Measurements from ENCODE around the gene FAM168A.

The FAM168A gene

GRCh38 chr11:73398132-73398526 lies 199.8 kb downstream of the FAM168A start:
- no peak for TF ChIP-seq CTCF (IDR thresholded peaks at IDR 0.05; ENCODE audit: low read depth, low read length)
- DNase-seq (ENCODE audit: extremely low read depth, low read depth), result no peak

GRCh38 chr11:73397468-73398131 lies 200.3 kb downstream of the FAM168A start:
- TF ChIP-seq CTCF (IDR thresholded peaks at IDR 0.05; ENCODE audit: low read depth, low read length), result no peak

GRCh38 chr11:73396985-73397384 lies 200.9 kb downstream of the FAM168A start:
- TF ChIP-seq CTCF (IDR thresholded peaks at IDR 0.05; ENCODE audit: low read depth, low read length), result no peak
- DNase-seq (ENCODE audit: extremely low read depth, low read depth), result no peak

More at GRCh38 chr11:73397468-73398131, 200.3 kb downstream of the FAM168A start:
- DNase-seq (ENCODE audit: extremely low read depth, low read depth), result no peak

GRCh38 chr11:73396251-73396930 lies 201.5 kb downstream of the FAM168A start:
- DNase-seq (ENCODE audit: extremely low read depth, low read depth), result no peak
- TF ChIP-seq CTCF (IDR thresholded peaks at IDR 0.05; ENCODE audit: low read depth, low read length), result no peak

GRCh38 chr11:73395297-73396208 lies 202.4 kb downstream of the FAM168A start:
- no peak for TF ChIP-seq CTCF (IDR thresholded peaks at IDR 0.05; ENCODE audit: low read depth, low read length)
- DNase-seq (ENCODE audit: extremely low read depth, low read depth), result no peak

GRCh38 chr11:73394416-73395296 lies 203.3 kb downstream of the FAM168A start:
- no peak for TF ChIP-seq CTCF (IDR thresholded peaks at IDR 0.05; ENCODE audit: low read depth, low read length)
- DNase-seq (ENCODE audit: extremely low read depth, low read depth), result no peak

Measured in AG09319 (cell line).